GM18502 (cell line): Measurements from ENCODE around the gene TMEM260.

Experiments
- ATAC-seq: cut with Tn5 transposase; IDR thresholded peaks from one replicate; pipeline ENCODE4 v1.9.1; 2021; ENCODE audit warnings: mild to moderate bottlenecking; ENCODE audit not compliant: unreplicated experiment, poor library complexity

The TMEM260 gene

DNA sequence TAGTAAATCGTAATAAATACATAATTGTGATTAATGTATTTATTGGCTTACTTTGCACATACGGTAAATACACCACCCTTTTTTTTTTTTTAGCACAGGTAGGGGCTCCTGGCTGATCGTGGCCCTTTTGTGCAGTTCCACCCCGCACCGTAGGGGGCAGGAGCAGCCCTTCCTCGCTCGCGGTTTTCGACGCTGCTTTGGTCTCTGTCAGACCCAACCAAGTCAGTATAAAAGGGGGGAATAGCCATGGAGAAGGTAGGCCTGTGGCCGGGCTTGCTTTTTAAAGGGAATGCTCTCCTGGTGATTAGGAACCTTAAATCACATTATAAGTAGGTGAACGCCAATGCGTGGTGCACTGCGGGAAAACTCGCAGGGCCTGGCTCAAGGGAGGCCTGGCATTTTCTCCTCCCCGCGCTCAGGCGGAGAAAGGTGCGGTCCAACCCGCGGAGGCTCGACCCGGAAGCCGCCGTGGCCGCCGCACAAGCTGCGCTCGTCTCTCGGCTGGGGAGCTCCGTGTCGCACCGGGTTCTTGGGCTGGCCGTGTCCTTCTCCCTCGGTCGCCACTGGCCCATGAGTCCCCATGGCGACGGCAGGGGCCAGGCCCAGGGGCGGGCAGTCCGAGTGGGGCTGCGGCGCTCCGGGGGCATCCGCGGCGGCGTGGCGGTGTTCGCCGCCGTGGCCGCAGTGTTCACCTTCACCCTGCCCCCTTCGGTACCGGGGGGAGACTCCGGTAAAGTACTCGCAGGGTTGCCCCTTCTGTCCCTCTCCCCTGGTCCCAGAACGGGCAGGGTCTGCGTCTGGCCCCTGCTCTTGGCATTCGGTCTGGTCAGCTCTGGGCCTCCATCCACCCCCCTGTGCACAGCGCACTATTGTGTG, at the start of gene TMEM260:
TSS of gene TMEM260 (plus strand) at position 454 of the 876 bp plus-strand sequence. CDS start at position 571, 117 bp downstream.
- peak; percentile 92 for ATAC-seq

DNA sequence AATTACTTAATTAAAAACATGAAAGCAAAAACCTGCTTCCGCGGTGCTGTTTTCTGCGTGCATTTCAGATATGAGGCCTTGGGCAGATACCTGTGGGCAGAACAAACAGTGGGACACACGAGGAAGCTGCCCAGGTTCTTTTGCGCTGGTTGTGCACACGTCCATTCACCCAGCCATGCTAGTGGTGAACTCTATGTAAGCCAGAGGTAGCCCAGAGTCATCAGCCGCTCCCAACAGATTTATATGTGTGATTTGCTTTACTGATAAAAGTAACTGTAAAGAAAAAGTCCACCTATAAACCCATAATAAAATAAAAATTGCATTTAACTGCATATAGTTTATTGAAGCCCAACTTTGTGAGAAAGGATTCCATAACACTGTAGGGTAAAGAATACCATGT, 47.1 kb upstream of the TMEM260 start:
- ATAC-seq = no peak

DNA sequence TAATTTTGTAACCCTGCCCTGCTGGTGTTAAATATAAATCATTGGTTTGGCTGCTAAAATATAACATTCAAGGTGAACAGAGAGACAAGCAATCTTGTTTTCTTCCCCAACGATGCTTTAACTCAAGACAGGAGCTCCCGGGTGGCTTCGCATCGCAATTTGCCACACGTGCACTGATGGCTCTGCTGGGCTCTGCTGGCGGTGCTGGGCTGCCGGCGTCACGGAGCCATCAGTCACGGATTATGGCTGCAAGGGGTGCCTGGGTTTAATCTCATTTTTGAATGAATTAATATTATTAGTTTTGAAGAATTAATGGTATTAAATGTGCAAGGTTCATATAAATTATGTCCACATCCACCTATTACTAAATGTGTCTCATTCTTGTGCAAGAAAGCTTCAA, 44.9 kb upstream of the TMEM260 start:
- no peak for ATAC-seq

DNA sequence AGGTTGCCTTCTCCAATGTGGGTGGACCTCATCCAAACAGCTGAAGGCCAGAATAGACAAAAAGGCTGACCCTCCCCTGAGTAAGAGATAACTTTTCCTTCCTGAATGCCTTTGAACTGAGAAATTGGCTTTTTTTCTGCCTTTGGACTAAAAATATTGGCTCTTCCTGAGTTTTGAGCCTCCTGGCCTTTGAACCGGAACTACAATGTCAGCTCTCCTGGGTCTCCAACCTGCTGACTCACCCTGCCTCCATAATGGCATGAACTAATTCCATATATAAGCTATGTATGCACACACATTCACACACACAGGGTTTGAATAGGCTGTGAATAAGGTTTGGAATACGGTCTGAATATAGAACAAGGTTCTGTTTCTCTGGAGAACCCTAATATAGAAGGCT, 39.7 kb upstream of the TMEM260 start:
- no peak for ATAC-seq

DNA sequence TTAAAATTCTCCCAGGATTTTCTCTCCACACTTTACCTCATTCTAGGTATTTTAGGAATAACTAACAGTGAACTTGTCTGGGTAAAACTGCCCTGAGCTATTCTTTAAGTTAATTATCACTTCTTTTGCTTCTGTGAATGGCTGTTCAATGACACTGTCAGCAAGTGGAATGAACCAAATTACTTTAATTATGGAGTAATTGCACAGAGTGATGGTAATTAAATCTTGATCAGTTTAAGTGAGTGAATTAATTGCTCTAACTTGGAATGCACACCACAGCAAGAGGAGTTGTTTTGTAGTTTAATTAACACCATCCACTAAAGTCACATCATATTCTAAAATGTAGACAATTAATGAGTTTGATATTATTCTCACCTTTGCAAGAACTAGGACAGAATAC, 36.2 kb upstream of the TMEM260 start:
- ATAC-seq = no peak

DNA sequence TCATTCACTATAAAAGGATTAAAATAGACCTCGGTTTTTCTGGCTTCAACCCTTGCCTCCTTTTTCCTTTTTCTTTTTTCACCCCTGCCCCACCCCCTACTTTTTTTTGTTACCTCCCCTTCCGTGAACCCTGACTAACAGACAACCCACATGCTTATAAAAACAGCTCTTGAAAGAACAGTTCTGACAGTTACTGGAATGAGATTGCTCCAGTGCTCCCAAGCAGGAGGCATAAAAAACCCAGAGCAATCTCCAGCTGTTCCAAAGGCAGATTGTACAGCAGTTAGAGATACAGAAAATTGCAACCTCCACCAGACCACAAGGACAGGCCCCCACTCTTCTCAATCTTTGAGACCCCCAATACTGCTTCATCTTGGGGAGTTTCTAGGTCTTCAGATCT, 29.9 kb upstream of the TMEM260 start:
- no peak for ATAC-seq

DNA sequence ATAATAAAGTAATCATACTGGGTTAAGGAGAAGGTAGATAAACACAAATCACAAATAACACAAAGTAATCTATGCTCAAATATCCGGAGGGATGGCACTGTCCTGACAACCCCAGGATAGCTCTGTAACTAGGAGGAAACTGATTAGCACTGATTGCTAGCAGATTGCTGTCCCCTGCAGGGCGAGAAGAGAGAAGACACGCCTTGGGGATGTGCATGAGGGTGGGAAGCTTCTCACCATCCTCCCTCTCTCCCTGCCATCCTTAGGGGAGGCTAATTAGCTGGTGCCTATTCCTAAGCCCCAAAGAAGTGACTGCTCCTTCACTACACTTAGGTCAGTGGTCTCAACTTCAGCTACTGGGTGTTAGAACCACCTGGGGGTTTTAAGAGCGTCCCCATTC, 27.0 kb upstream of the TMEM260 start:
- no peak for ATAC-seq

DNA sequence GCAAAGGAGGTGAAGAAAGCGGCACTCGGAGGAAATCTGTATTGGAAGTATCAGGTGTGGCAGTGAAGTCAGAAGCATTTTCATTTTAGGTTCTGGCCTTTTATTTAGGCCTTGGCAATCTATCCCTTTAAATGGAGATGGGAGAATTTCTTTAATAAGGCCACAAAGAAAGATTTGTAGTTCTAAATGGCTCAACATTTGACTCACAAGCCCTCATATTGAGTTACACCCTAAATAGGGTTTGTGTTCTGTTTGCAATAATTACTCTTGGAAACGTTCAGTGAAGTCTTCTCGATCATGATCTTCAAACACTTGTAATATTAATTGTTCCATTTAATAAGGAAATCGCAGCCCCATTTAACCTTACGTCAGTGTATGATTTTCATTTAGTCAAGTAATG, 25.3 kb upstream of the TMEM260 start:
- no peak for ATAC-seq

DNA sequence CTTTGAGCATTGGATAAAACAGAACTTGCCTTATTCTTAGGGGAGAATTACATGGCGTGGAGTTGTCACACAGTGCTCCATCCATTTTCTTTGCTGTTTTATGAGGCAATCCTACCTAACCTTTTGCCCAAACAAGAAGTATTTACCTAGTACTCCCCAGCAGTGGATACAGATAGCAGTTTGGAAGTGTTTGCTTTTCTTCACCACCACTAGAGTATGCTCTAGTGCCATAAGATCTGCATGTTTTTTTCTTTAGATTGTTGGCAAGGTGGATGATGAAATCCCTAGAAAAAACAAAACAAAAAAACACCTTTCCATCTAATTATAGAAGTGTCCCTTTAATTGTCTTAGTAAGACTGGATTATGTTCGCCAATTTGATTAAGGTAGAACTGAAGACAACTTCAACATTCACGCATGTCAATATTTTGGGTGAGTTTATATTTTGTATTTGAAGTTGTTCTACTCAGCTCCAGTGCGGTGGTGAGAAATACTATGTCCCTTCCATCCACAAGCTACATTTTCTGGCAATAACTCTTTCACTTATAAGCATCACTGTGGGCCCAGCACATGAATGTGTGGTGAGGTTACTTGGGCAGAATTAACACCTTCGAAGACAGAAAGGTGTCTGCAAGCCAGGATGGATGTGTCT, 23.6 kb upstream of the TMEM260 start:
- peak; percentile 44 for ATAC-seq

DNA sequence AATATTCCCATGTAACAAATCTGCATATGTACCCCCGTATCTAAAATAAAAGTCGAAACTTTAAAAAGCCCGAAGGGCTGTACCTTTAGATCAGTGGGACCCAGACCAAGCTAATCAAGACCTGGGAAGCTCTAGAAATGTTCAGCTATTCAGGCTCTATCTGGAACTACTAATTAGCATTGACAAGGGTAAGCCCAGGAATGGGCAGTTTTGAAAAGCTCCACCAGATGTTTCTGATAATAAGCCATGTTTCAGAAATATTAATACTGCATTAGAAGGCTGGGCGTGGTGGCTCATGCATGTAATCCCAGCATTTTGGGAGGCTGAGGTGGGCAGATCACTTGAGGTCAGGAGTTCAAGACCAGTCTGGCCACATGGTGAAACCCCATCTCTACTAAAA, 20.4 kb upstream of the TMEM260 start:
- no peak for ATAC-seq

DNA sequence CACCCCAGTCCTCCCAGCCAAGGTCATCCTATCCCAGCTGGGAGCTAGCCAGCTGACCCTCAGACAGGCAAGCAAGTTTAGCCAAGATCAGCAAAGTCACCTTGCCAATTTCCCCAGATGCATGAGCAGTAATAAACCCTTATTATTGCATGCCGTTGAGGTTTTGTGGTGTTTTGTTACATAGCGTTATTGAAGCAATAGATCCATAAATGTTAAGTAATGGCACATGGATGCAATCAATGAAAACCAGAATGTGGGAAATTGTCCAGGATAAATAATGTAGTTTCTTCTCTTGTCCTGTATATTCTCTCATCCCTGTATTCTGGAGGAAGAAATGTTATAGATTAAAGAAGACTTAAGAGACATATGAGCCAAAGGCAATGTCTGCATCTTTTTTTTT, 18.0 kb upstream of the TMEM260 start:
- ATAC-seq = no peak

DNA sequence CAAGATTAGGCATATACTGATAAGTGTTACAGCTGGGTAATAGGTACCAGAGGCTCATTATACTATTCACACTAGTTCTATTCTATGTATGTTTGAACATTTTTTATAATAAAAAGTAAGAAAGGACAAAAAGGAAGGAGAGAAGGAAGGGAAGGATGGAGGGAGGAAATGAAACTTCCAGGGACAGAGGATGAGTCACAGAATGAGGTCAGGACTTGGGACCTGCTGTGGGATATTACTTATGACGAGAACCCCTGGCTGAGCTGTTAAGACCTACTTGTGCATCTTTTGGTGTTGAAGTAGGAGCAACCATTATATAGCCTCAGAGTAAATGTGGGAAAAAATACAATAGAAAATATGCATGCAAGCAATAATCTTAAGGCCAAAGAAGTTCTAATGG, 16.7 kb upstream of the TMEM260 start:
- ATAC-seq = no peak

DNA sequence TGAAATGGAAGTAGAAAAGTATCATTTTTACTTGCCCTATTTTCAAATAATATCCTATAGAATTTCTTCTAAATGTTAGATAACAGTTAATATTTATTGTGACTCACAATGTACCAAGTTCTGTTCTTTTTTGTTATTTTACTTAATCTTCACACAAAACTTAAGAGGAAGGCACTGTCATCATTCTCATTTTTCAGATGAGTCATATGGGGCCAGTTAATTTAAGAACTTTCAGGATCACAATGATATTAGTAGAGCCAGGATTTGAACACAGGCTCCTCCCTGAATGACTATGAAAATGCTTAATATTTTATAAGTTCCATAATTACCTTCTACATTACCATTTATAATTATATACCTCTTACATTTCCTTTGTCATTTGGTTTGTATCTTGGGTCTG, 10.4 kb upstream of the TMEM260 start:
- no peak for ATAC-seq

DNA sequence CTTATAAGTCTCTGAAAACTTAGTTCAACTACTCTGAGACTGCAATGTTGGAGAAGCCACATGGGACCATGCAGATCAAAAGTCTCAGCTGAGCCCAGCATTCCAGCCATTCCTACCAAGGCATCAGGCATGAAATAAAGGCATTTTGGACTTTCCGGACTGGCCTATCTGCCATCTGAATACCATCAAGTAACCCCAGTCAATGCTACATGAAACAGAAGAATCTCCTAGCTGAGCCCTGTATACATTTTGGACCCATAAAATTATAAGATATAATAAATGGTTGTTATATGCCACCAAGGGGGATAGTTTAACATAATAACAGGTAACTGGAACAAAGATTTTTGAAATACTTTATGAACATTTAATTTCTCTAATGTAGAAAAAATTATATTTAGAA, 9.3 kb upstream of the TMEM260 start:
- ATAC-seq = no peak

DNA sequence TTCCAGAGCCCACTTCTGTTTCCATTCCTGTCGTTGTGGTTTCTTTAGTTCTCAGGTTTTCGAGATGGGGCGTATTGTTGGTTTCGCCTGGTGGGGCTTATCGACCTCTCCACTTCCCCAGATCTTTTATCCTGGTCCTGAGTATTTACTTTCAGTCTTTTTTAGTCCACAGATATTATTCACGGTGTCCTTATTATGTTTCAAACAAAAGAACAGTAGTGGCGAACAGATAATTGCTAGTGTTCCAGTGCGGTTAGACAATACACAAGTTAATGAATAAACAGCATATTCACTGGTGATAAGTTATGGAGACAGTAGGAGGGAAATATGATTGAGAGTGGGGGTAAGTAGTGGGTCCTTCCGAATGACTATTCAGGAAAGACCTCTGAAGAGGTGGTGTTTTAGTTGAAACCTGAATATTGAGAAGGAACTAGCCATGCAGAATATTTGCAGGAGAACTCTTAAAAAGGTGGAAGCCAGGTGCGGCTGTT, 668 bp downstream of the TMEM260 start:
- no peak for ATAC-seq

DNA sequence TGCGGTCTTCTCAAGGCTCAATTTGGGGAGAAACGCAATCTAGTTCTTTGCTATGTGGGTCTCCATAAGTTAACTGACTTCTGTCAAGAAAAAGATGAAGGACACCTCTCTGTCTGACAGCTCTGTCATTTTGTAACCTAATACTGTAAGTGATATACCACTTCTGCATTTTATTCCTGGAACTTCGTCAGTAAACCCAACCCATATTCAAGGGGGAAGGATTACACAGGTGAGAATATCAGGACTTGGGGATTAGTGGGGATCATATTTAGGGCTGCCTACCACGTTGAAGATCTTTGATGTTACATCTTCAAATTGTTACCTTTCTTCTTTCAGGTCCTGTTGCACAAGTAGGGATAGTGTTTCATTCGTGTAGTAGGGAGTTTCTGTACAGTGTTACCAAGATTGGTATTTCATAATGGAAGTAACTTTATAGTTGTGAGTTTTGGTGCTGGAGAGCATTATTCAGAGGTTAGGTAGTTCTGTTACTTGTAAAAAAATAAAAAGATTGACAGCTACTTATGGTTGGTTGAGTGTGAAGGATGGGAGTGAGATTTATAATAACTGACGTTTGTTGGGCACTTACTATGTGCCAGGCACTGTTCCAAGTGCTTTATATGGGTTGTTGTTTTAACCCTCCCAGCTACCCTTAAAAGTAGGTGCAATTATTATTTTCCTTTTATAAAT, 1.6 kb downstream of the TMEM260 start:
- no peak for ATAC-seq

DNA sequence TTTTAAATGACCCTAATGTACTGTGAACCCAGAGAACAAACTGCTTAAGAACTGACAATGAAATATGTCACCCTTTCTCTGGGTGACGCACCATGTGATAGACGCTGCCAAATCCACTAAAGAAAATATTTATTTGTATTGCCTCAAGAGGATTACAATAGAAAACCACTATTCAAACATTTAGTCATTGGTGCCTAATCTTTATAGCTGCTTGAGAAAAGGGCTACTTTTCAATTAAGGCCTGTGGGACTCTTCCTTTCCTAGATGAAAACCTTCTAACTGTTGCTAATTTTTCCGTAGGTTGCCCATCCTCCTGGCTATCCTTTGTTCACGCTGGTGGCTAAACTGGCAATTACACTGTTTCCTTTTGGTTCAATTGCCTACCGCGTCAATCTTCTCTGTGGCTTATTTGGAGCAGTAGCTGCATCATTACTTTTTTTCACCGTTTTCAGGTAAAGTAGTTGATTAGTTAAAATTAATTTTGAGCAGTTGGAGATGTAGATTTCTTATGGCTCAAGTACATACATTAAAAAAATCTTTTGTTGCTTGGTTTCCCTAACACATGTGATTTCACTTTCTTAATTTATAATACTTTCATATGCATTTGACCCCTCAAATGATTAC, 6.0 kb downstream of the TMEM260 start:
- ATAC-seq = no peak

DNA sequence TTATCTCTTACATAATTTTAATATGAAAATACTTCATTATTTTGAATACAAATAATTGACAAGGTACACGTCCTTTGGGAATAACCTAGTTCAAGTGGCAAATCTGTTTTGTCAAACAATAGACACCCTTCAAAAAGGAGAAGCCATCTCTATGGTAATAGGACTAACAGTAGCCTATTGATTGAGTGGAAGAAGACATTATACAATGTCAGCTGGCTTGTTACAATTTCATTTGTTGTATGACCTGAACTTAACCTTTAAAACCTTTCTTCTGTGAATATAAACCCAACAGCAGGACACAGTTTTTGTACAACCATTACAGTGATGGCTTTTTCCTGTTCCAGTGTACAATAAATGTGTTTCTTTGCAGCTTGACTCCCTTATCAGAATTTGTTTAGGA, 8.1 kb downstream of the TMEM260 start:
- ATAC-seq = no peak

DNA sequence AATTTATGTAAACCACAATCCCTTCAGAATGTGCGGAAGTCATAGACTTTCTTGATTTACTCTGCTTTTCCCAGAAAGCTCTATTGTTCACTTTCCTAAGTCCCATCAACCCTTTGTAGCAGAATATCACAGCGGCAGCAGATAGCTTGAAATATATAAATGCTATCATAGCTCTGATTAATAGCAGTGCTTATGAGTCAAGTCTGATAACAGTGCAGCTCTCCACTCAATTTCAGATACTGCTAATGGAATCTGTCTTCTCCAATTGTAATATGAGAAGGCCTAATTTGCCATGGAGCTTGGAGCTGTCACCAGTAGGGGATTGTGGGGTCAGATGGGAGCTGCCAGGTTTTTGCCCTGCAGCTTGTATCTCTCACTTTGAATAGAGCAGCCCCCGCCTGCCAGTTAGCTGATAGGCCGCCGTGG, 10.9 kb downstream of the TMEM260 start:
- ATAC-seq = no peak

DNA sequence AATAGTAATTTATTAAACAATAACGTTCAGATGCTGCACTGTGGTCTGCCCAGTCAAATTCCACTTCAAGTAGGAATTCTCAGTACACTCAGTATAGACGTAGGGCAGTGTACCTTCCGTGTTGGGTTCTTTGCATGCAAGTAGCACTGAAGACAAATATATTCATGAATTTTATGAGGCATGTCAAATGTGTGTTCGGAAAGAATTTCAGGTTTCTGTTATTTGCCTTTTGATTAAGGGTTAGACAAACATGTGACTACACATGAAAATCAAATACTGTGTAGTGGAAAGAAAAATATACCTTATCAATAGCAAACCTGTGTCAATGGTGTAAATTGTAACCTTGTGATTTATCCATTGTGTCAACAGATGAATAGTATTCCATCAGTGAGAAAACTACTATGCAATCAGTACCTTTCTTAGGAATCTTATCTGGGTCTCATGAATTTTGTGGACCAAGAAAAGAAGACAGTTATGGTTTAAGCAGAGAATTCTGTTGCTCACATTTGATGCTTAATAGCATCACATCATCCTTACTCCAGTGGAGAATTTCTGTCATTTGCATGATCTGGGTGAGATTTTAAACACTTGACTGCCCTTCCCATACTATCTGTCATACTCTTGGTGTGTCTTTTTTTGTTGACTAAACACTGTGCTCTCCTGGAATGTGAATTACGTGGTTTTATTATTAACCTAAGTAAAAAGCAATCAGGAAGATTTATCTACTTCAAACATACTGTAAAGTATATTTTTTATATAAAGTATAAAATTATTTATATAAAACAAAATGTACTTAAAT, 13.3 kb downstream of the TMEM260 start:
- no peak for ATAC-seq
